RWPE1 (cell line): Measurements from ENCODE around the gene UBE3B.
A peak's percentile ranks its signal among the peaks of the same experiment; 100 is the strongest.

Experiments
- CTCF ChIA-PET: fragments of 350-600 bp; sonication (Branson Sonifier 250); formaldehyde crosslinking; extraction: SDS; loops from one replicate; lab custom pipeline; 2021; lab: Yijun Ruan, JAX
- POLR2A ChIA-PET: fragments of 400-600 bp; formaldehyde crosslinking; extraction: SDS; loops from one replicate; lab custom pipeline; 2020; ENCODE audit warnings: antibody characterized with exemption; ENCODE audit not compliant: low non-redundant PET; lab: Yijun Ruan, JAX
- DNase-seq: peaks from one replicate; pipeline ENCODE4 v3.0.0; 2012; ENCODE audit warnings: low spot score
- H3K27ac ChIP-seq: fragments of 450-650 bp; 2 replicates; pipeline ENCODE4 v1.5.1; 2017
- TF ChIP-seq, protein P1 (sequence below): fragments of 450-650 bp; conservative IDR thresholded peaks from 2 replicates; pipeline ENCODE4 v1.5.1; 2017; ENCODE audit warnings: low read depth, mild to moderate bottlenecking

Gene UBE3B

GRCh38 chr12:109458086-109458485 lies 19.3 kb upstream of the UBE3B start:
- no peak overlapping the region for H3K27ac ChIP-seq
- TF ChIP-seq, protein P1, sequence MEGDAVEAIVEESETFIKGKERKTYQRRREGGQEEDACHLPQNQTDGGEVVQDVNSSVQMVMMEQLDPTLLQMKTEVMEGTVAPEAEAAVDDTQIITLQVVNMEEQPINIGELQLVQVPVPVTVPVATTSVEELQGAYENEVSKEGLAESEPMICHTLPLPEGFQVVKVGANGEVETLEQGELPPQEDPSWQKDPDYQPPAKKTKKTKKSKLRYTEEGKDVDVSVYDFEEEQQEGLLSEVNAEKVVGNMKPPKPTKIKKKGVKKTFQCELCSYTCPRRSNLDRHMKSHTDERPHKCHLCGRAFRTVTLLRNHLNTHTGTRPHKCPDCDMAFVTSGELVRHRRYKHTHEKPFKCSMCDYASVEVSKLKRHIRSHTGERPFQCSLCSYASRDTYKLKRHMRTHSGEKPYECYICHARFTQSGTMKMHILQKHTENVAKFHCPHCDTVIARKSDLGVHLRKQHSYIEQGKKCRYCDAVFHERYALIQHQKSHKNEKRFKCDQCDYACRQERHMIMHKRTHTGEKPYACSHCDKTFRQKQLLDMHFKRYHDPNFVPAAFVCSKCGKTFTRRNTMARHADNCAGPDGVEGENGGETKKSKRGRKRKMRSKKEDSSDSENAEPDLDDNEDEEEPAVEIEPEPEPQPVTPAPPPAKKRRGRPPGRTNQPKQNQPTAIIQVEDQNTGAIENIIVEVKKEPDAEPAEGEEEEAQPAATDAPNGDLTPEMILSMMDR: no peak
- CTCF ChIA-PET: no interaction called here
- POLR2A ChIA-PET: no interaction called here
- no peak for DNase-seq

- ChIA-PET CTCF (interaction anchor here (0.6 kb wide), 1 partner anchor 526 kb away, joined by 3 read pairs; no protein-coding TSS in a partner anchor), POLR2A (no interaction called here)
- TF ChIP-seq, protein P1: no peak
- no peak for DNase-seq
- no peak overlapping the region for H3K27ac ChIP-seq
These were observed 18.6 kb upstream of the UBE3B start for GRCh38 chr12:109458771-109459208.

DNA sequence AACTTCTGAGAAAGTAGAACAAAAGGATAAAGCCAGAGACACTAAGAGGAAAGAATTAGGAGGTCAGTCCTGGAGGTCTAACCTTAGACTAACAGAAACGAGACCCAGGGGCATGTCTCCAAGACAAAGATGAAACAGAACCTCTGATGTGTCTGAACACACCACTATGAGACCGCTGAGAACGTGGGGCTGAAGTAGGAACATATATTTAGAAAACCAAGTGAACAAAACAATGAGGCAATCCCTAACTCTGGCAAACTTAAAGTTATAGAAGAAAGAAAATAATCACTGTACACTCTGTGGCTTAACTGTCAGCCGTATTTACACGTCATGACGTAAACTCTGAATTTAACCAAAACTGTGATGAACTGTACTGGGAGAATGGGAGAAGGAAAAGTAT lies 18.2 kb upstream of the UBE3B start:
- TF ChIP-seq, protein P1: no peak
- POLR2A ChIA-PET: no interaction called here
- no peak overlapping the region for H3K27ac ChIP-seq
- CTCF ChIA-PET: interaction anchor here (0.6 kb wide), 1 partner anchor 526 kb away, joined by 3 read pairs; no protein-coding TSS in a partner anchor
- no peak for DNase-seq

- H3K27ac ChIP-seq: peak overlapping the region; percentile 97
- ChIA-PET CTCF (no interaction called here), POLR2A (no interaction called here)
- no peak for DNase-seq
- TF ChIP-seq, protein P1: no peak
These were observed 16.9 kb upstream of the UBE3B start for GRCh38 chr12:109460538-109460937.

GRCh38 chr12:109461049-109461845 lies 16.2 kb upstream of the UBE3B start:
- ChIA-PET POLR2A (no interaction called here), CTCF (interaction anchor here (1.7 kb wide), 1 partner anchor 28 kb away, joined by 9 read pairs; no protein-coding TSS in a partner anchor)
- TF ChIP-seq, protein P1: no peak
- H3K27ac ChIP-seq: peak overlapping the region; percentile 97
- no peak for DNase-seq

- POLR2A ChIA-PET: no interaction called here
- TF ChIP-seq, protein P1: no peak
- H3K27ac ChIP-seq: peak overlapping the region; percentile 97
- peak; percentile 93 for DNase-seq
- CTCF ChIA-PET: interaction anchor here (0.5 to 1.8 kb wide), 3 partner anchors 29 to 240 kb away, joined by 3 to 9 read pairs (median 5); no protein-coding TSS in a partner anchor
These were observed 15.3 kb upstream of the UBE3B start for GRCh38 chr12:109461846-109462756.
